LoVo (cell line): ENCODE measurements around the gene RSPO1.

Experiments
- DNase-seq: peaks from one replicate; pipeline ENCODE4 v3.0.0-alpha.2; 2016; ENCODE audit warnings: low spot score

The RSPO1 gene

GRCh38 chr1:37564892-37565291 is 69.8 kb downstream of the RSPO1 start:
- DNase-seq = no peak

GRCh38 chr1:37562984-37563383 is 71.7 kb downstream of the RSPO1 start:
- DNase-seq = no peak
